ENCODE results near the gene NAA40. TPM values are rescaled to one million over a fixed set of nuclear protein-coding genes. Genes with fewer than 3 reads are reported as not detected.

NAA40 gene
- total RNA-seq, 1 experiment from 2014 or later: 43.7 TPM

- H3K9me3 Mint-ChIP-seq (ENCODE audit: unreplicated experiment): no peaks in the 10 kb centered on the region
- no peaks in the 10 kb centered on the region for H3K27me3 Mint-ChIP-seq (ENCODE audit: insufficient read depth, unreplicated experiment)
- no TSS peak for BruUV-seq (replicated peaks)
- ChIA-PET CTCF (no interaction called here), POLR2A (no interaction called here)
- no peaks in the 10 kb centered on the region for H3K36me3 Mint-ChIP-seq (ENCODE audit: insufficient read depth, unreplicated experiment)
- H3K27ac Mint-ChIP-seq (ENCODE audit: unreplicated experiment): no peak overlapping the region
- H3K4me3 ChIP-seq (ENCODE audit: low read depth, low read length): no peak overlapping the region
- H3K27me3 ChIP-seq (replicated peaks; ENCODE audit: control insufficient read depth, insufficient read depth, low read length): no peaks in the 10 kb centered on the region
- peaks cover 7% of the 10 kb centered on the region for H3K4me1 Mint-ChIP-seq (ENCODE audit: low read depth, unreplicated experiment)
- no peaks in the 10 kb centered on the region for H3K4me1 ChIP-seq
- no peak for TF ChIP-seq CTCF (IDR thresholded peaks at IDR 0.05; ENCODE audit: insufficient read depth in 1 of 2, low read depth in 1 of 2, low read length in 1 of 2, severe bottlenecking in 1 of 2, unreplicated experiment in 1 of 2)
- no peak for DNase-seq
- no peaks in the 10 kb centered on the region for H3K36me3 ChIP-seq (ENCODE audit: control insufficient read depth, insufficient read depth, low read length)
- no peaks in the 10 kb centered on the region for H3K9me3 ChIP-seq
- intact Hi-C loops (cut with micrococcal nuclease; ENCODE audit: unreplicated experiment): no loop called here
- no peak overlapping the region for H3K4me3 Mint-ChIP-seq (ENCODE audit: unreplicated experiment)
Measured at GRCh38 chr11:63931876-63932275, 6.9 kb upstream of the NAA40 start.

- no peaks in the 10 kb centered on the region for H3K9me3 Mint-ChIP-seq (ENCODE audit: unreplicated experiment)
- no peak overlapping the region for H3K27ac Mint-ChIP-seq (ENCODE audit: unreplicated experiment)
- ChIA-PET CTCF (interaction anchor here (1.9 kb wide), 1 partner anchor 19 kb away, joined by 5 read pairs; no protein-coding TSS in a partner anchor), POLR2A (no interaction called here)
- no TSS peak for BruUV-seq (replicated peaks)
- Histone ChIP-seq H3K4me1 (no peaks in the 10 kb centered on the region), H3K36me3 (ENCODE audit: control insufficient read depth, insufficient read depth, low read length) (no peaks in the 10 kb centered on the region), H3K4me3 (ENCODE audit: low read depth, low read length) (no peak overlapping the region), H3K9me3 (no peaks in the 10 kb centered on the region), H3K27me3 (replicated peaks; ENCODE audit: control insufficient read depth, insufficient read depth, low read length) (no peaks in the 10 kb centered on the region)
- peaks cover 7% of the 10 kb centered on the region for H3K4me1 Mint-ChIP-seq (ENCODE audit: low read depth, unreplicated experiment)
- H3K4me3 Mint-ChIP-seq (ENCODE audit: unreplicated experiment): no peak overlapping the region
- TF ChIP-seq CTCF (IDR thresholded peaks at IDR 0.05; ENCODE audit: insufficient read depth in 1 of 2, low read depth in 1 of 2, low read length in 1 of 2, severe bottlenecking in 1 of 2, unreplicated experiment in 1 of 2): no peak
- H3K27me3 Mint-ChIP-seq (ENCODE audit: insufficient read depth, unreplicated experiment): no peaks in the 10 kb centered on the region
- peaks cover 10% of the 10 kb centered on the region for H3K36me3 Mint-ChIP-seq (ENCODE audit: insufficient read depth, unreplicated experiment)
- intact Hi-C loops (cut with micrococcal nuclease; ENCODE audit: unreplicated experiment): no loop called here
- no peak for DNase-seq
Measured at GRCh38 chr11:63933459-63933858, 5.3 kb upstream of the NAA40 start.

- peaks cover 21% of the 10 kb centered on the region for H3K36me3 Mint-ChIP-seq (ENCODE audit: insufficient read depth, unreplicated experiment)
- BruUV-seq (replicated peaks): no TSS peak
- peak in 1 of 2 experiments; percentile 20 for TF ChIP-seq CTCF (IDR thresholded peaks at IDR 0.05; ENCODE audit: insufficient read depth in 1 of 2, low read depth in 1 of 2, low read length in 1 of 2, severe bottlenecking in 1 of 2, unreplicated experiment in 1 of 2)
- H3K4me1 Mint-ChIP-seq (ENCODE audit: low read depth, unreplicated experiment): peaks cover 13% of the 10 kb centered on the region
- DNase-seq: peak; percentile 75 to 76
- Histone ChIP-seq H3K36me3 (ENCODE audit: control insufficient read depth, insufficient read depth, low read length) (no peaks in the 10 kb centered on the region), H3K4me1 (no peaks in the 10 kb centered on the region), H3K4me3 (ENCODE audit: low read depth, low read length) (peak overlapping the region; percentile 39), H3K9me3 (no peaks in the 10 kb centered on the region), H3K27me3 (replicated peaks; ENCODE audit: control insufficient read depth, insufficient read depth, low read length) (no peaks in the 10 kb centered on the region)
- no peaks in the 10 kb centered on the region for H3K9me3 Mint-ChIP-seq (ENCODE audit: unreplicated experiment)
- no peaks in the 10 kb centered on the region for H3K27me3 Mint-ChIP-seq (ENCODE audit: insufficient read depth, unreplicated experiment)
- POLR2A ChIA-PET: interaction anchor here (0.7 kb wide), 1 partner anchor 281 kb away, joined by 5 read pairs; no protein-coding TSS in a partner anchor
- intact Hi-C loops (cut with micrococcal nuclease; ENCODE audit: unreplicated experiment): loop anchor here (1.0 to 2.0 kb wide), 2 partner anchors 37 to 100 kb away; partner anchors contain the start of gene COX8A
- H3K27ac Mint-ChIP-seq (ENCODE audit: unreplicated experiment): peak overlapping the region; percentile 98
- CTCF ChIA-PET: interaction anchor here (0.5 to 1.0 kb wide), 2 partner anchors 20 to 321 kb away, joined by 3 read pairs; no protein-coding TSS in a partner anchor
- H3K4me3 Mint-ChIP-seq (ENCODE audit: unreplicated experiment): peak overlapping the region; percentile 100
Measured at GRCh38 chr11:63937713-63938478, 906 bp upstream of the NAA40 start.
